Measurements from ENCODE around the gene SETD5. TPM values are rescaled to one million over a fixed set of nuclear protein-coding genes. Genes with fewer than 3 reads are reported as not detected.

The SETD5 gene
- 33.0 and 99.5 TPM in 2 replicates for total RNA-seq

- peak; percentile 77 for DNase-seq (ENCODE audit: low read depth)
These were observed at the start of gene SETD5 for GRCh38 chr3:9397332-9397905. Gene SETD5 (plus strand): TSS chr3:9397615. CDS start chr3:9428939, 31,324 bp downstream.

- DNase-seq (ENCODE audit: low read depth) = peak; percentile 92
These were observed 49.5 kb upstream of the SETD5 start for GRCh38 chr3:9347887-9348286.

- DNase-seq (ENCODE audit: low read depth) = peak; percentile 98
These were observed 47.9 kb upstream of the SETD5 start for GRCh38 chr3:9349321-9350117.

GRCh38 chr3:9351709-9352126 lies 45.7 kb upstream of the SETD5 start:
- DNase-seq (ENCODE audit: low read depth) = peak; percentile 29

- DNase-seq (ENCODE audit: low read depth) = peak; percentile 75
These were observed 44.3 kb upstream of the SETD5 start for GRCh38 chr3:9352917-9353752.

GRCh38 chr3:9361691-9362388 lies 35.6 kb upstream of the SETD5 start:
- DNase-seq (ENCODE audit: low read depth) = no peak

- peak; percentile 79 for DNase-seq (ENCODE audit: low read depth)
These were observed 34.5 kb upstream of the SETD5 start, which contains the start of gene THUMPD3 for GRCh38 chr3:9362731-9363530. Gene THUMPD3 (plus strand): TSS chr3:9363054. CDS start chr3:9365069, 2,015 bp downstream.

GRCh38 chr3:9369508-9369907 lies 27.9 kb upstream of the SETD5 start:
- no peak for DNase-seq (ENCODE audit: low read depth)

GRCh38 chr3:9373465-9373864 lies 23.9 kb upstream of the SETD5 start:
- no peak for DNase-seq (ENCODE audit: low read depth)

GRCh38 chr3:9377981-9378380 lies 19.4 kb upstream of the SETD5 start:
- DNase-seq (ENCODE audit: low read depth) = no peak

- DNase-seq (ENCODE audit: low read depth) = no peak
These were observed 18.1 kb upstream of the SETD5 start for GRCh38 chr3:9379327-9379726.

GRCh38 chr3:9380014-9380413 lies 17.4 kb upstream of the SETD5 start:
- DNase-seq (ENCODE audit: low read depth) = no peak

GRCh38 chr3:9384141-9384828 lies 13.1 kb upstream of the SETD5 start:
- no peak for DNase-seq (ENCODE audit: low read depth)

- no peak for DNase-seq (ENCODE audit: low read depth)
These were observed 12.0 kb upstream of the SETD5 start for GRCh38 chr3:9385187-9386077.

GRCh38 chr3:9386078-9386459 lies 11.3 kb upstream of the SETD5 start:
- no peak for DNase-seq (ENCODE audit: low read depth)

GRCh38 chr3:9386501-9387321 lies 10.7 kb upstream of the SETD5 start:
- no peak for DNase-seq (ENCODE audit: low read depth)

- peak; percentile 57 for DNase-seq (ENCODE audit: low read depth)
These were observed 10.1 kb upstream of the SETD5 start for GRCh38 chr3:9387322-9387655.

- no peak for DNase-seq (ENCODE audit: low read depth)
These were observed 9.3 kb upstream of the SETD5 start for GRCh38 chr3:9388142-9388541.

Measured in renal cortical epithelial cell (primary cell).